GM18517 (cell line): ENCODE results near the gene SLC25A24.

Source experiments
- ATAC-seq: cut with Tn5 transposase; IDR thresholded peaks from one replicate; pipeline ENCODE4 v1.9.1; 2021; ENCODE audit warnings: mild to moderate bottlenecking, moderate library complexity; ENCODE audit not compliant: unreplicated experiment

Gene SLC25A24

GRCh38 chr1:108108119-108108518 lies 92.0 kb downstream of the SLC25A24 start:
- ATAC-seq: no peak

GRCh38 chr1:108107658-108108057 lies 92.5 kb downstream of the SLC25A24 start:
- no peak for ATAC-seq

DNA sequence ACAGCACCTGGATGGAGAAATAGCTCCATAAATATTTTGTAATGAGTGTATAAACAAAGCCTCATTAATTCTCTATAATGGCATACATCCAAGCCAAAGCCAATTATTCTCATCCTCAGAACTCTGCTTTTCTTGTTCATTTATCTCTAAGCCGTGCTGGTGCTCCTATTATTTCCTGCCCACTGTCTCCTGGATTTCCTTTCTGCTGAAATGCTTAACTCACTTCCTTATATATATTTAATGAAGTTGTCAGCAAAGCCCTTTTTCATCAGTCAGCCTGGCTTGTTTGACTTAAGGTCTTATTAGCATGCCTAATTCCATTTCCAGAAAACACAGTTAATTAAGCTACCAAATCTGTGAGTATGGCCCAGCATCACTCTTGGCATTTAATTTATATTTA lies 93.4 kb downstream of the SLC25A24 start:
- no peak for ATAC-seq

GRCh38 chr1:108100148-108100547 lies 100.0 kb downstream of the SLC25A24 start:
- ATAC-seq: no peak

DNA sequence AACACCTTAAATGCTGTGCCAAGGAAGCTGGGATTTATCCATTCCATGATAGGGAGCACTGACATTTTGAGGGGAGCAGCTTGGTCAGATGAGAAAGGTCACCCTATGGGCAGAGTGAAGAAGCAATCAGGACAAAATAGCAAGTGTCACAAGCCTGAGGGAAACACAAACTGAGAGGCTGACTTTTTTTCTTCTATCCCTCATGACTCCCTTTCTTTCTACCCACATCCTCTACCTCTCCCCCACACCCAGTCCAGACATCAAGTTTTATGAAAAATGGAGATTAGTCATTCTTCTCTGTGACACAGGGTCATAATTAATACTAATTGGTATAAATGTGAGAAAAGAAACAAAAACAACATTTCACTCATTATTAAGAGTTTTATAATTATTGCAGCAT lies 103.1 kb downstream of the SLC25A24 start:
- ATAC-seq: no peak

GRCh38 chr1:108096089-108096488 lies 104.1 kb downstream of the SLC25A24 start:
- no peak for ATAC-seq

GRCh38 chr1:108089477-108089876 lies 110.7 kb downstream of the SLC25A24 start:
- ATAC-seq: no peak

DNA sequence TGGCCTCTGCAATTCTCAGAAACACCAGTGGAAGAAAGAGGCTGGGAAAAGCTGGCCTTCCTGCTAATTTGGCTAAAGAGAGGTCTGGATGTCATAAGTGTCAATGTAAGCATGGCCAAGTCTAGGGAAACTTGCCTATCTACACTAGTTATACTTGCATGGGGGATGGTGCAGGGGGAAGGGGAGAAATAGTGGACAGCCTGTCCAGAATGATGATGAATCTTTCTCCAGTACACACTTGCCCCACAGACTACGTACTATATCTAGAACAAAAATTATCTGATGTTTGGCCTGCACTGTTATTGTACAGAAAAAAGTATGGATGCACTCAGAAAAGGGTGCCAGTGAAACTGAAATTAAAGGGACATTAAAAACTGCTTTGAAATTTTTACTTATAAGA lies 114.5 kb downstream of the SLC25A24 start:
- no peak for ATAC-seq

GRCh38 chr1:108084866-108085477 lies 115.2 kb downstream of the SLC25A24 start:
- ATAC-seq: no peak
